Choroid plexus epithelial cell (primary cell): ENCODE data around the gene ANKH.
"Not testable (repeated sequence)": the region's sequence is repeated elsewhere in the genome, so short reads cannot be mapped to it uniquely, and the experiment has no call there.

ENCODE experiments used
- DNase-seq: peaks from one replicate; pipeline ENCODE4 v3.0.0-alpha.2; 2010; ENCODE audit warnings: low read depth
- H3K4me3 ChIP-seq: 2 replicates; pipeline ENCODE4 v1.5.1; 2011; ENCODE audit warnings: low read depth, mild to moderate bottlenecking, control low read depth, low read length, moderate library complexity
- TF ChIP-seq, protein P1 (sequence below): conservative IDR thresholded peaks from 2 replicates; pipeline ENCODE4 v1.5.1; 2011; ENCODE audit warnings: low read depth, mild to moderate bottlenecking, control low read depth, inconsistent platforms, low read length, moderate library complexity

The ANKH gene

GRCh38 chr5:14882658-14883580, 11.3 kb upstream of the ANKH start:
- DNase-seq, result no peak
- no peak overlapping the region for H3K4me3 ChIP-seq
- TF ChIP-seq, protein P1, sequence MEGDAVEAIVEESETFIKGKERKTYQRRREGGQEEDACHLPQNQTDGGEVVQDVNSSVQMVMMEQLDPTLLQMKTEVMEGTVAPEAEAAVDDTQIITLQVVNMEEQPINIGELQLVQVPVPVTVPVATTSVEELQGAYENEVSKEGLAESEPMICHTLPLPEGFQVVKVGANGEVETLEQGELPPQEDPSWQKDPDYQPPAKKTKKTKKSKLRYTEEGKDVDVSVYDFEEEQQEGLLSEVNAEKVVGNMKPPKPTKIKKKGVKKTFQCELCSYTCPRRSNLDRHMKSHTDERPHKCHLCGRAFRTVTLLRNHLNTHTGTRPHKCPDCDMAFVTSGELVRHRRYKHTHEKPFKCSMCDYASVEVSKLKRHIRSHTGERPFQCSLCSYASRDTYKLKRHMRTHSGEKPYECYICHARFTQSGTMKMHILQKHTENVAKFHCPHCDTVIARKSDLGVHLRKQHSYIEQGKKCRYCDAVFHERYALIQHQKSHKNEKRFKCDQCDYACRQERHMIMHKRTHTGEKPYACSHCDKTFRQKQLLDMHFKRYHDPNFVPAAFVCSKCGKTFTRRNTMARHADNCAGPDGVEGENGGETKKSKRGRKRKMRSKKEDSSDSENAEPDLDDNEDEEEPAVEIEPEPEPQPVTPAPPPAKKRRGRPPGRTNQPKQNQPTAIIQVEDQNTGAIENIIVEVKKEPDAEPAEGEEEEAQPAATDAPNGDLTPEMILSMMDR, result no peak

DNA sequence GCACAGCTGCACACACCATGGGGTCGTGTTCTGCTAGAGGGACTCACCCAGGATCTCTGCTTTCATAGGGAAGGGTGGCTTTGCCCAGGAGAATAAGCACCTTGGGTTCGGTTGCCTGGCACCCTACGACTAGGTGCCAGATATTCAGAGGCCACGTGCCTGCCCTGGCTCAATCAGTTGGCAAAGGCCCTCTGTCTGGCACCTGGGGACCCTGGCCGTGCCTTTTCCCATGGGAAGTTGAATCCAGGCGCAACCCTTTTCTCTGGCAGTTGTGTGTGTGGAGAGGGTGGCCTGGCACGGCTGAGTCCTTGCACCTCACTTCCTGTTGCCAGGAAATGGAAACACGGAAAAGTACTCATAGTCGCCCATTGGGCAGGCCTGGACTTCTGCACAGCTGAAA, 10.2 kb upstream of the ANKH start:
- no peak for DNase-seq
- TF ChIP-seq, protein P1, result no peak
- no peak overlapping the region for H3K4me3 ChIP-seq

GRCh38 chr5:14880688-14881087, 9.1 kb upstream of the ANKH start:
- TF ChIP-seq, protein P1, result no peak
- no peak overlapping the region for H3K4me3 ChIP-seq
- DNase-seq, result peak; percentile 68

DNA sequence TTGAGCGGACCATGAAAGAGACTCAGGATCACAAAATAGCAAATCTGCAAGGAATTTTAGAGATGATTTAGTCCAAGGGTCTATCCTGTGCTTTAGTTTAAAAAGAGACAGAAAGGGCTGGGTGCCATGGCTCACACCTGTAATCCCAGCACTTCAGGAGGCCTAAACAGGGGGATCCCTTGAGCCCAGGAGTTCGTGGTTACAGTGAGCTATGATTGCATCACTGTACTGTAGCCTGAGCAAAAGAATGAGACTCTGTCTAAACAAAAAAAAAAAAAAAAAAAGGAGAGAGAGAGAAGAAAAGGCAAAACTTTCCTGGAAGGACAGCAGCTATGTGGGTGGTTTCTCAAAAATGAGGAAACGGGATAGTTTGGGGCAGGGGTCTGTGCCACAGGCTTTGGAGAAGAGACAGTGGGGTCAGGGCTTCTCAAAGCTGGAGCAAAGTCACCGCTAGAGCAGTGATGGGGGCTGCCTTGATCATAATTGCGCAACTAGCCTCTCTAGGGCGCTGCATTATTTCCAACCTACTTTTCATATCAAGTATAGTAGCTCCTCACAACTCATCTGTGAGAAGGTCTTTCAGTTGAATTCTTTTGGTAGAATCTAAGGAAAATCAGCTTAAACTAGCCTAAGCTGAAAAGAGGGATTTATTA, 8.5 kb upstream of the ANKH start:
- TF ChIP-seq, protein P1, result no peak
- DNase-seq, result peak; percentile 76
- H3K4me3 ChIP-seq, result no peak overlapping the region

DNA sequence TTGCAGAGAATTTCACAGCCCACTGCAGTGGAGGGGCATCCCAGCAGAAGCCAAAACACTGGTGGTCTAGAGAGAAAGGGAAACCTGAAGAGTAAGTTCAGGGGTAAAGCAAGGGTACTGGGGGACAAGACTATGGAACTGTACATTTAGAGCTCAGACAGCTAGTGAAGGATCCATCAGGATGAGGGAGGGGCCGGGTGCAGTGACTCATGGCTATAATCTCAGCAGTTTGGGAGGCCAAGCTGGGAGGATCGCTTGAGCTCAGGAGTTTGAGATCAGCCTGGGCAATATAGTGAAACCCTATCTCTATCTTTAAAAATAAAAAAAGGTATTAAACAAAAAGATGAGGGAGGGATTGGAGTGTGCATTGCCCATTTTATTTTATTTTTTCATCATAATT, 7.8 kb upstream of the ANKH start:
- DNase-seq, result no peak
- TF ChIP-seq, protein P1, result no peak
- H3K4me3 ChIP-seq, result no peak overlapping the region

- DNase-seq, H3K4me3 ChIP-seq: not testable (repeated sequence)
Measured at GRCh38 chr5:14878192-14878591, 6.6 kb upstream of the ANKH start.

- TF ChIP-seq, protein P1, result no peak
- no peak for DNase-seq
Measured at GRCh38 chr5:14876095-14876494, 4.5 kb upstream of the ANKH start.

More at GRCh38 chr5:14876095-14876494, 4.5 kb upstream of the ANKH start:
- H3K4me3 ChIP-seq, result no peak overlapping the region
